ENCODE data around the gene HIVEP2. TPM values are rescaled to one million over a fixed set of nuclear protein-coding genes. Genes with fewer than 3 reads are reported as not detected.

Gene HIVEP2
- total and polyA plus RNA-seq, 2 donors from 2014 or later: 2.4 to 26.0 TPM

DNA sequence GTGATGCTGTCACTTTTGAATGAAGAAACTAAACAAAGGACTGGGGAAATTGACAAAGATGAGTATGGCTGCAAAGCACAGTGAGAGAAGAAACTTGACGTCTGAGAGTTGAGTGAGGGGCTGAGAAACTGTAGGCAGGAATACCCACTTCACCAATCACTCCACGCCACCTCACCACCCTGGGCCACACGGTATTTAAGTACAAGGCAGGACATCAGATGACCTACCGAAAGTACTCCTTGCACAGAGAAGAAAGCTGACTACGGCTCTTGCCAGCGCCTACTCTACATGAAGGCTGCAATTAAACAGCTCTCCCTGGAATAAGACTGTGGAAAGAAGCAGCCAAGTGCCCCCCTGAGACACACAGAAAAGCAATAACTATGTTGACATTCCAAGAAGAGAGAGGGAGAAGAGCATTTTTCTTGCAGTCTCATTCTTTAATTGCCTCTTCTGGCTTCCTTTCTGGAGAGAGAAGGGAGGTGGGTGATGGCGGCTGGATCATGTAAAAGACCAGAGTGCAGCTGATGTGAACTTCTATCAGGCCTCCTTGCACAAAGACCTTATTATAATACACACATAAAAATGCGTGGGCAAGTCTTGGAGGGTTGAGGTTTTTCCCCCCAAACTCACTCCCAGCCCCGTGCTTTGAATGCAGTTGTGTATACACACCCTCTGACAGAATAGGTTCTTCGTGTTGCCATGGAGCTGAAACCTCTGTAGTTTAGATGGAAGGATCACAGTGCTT, 44.6 kb downstream of the HIVEP2 start:
- Histone ChIP-seq H3K27ac (ENCODE audit: low read depth in 2 of 2, low read length in 2 of 2) (no peak overlapping the region), H3K4me3 (ENCODE audit: low read length in 3 of 3) (no peak overlapping the region), H3K9ac (ENCODE audit: low read length in 3 of 3) (no peak overlapping the region), H3K4me1 (ENCODE audit: control insufficient read depth in 2 of 3, insufficient read depth in 2 of 3, low read depth in 1 of 3, low read length in 3 of 3) (peaks cover 0 to 3% (median 0%) of the 10 kb centered on the region in 3 donors), H3K9me3 (ENCODE audit: control insufficient read depth in 2 of 3, insufficient read depth in 1 of 3, low read length in 3 of 3) (no peaks in the 10 kb centered on the region), H3K27me3 (ENCODE audit: control insufficient read depth, insufficient read depth, low read length) (no peaks in the 10 kb centered on the region), H3K36me3 (ENCODE audit: control insufficient read depth in 2 of 3, insufficient read depth in 3 of 3, low read length in 3 of 3) (no peaks in the 10 kb centered on the region)
- FAIRE-seq (no peak), DNase-seq (peak in 2 of 5 donors; percentile 24 to 57)
- intact Hi-C loops (cut with DNase I): no loop called here
- TF ChIP-seq, protein P1, sequence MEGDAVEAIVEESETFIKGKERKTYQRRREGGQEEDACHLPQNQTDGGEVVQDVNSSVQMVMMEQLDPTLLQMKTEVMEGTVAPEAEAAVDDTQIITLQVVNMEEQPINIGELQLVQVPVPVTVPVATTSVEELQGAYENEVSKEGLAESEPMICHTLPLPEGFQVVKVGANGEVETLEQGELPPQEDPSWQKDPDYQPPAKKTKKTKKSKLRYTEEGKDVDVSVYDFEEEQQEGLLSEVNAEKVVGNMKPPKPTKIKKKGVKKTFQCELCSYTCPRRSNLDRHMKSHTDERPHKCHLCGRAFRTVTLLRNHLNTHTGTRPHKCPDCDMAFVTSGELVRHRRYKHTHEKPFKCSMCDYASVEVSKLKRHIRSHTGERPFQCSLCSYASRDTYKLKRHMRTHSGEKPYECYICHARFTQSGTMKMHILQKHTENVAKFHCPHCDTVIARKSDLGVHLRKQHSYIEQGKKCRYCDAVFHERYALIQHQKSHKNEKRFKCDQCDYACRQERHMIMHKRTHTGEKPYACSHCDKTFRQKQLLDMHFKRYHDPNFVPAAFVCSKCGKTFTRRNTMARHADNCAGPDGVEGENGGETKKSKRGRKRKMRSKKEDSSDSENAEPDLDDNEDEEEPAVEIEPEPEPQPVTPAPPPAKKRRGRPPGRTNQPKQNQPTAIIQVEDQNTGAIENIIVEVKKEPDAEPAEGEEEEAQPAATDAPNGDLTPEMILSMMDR (IDR thresholded peaks at IDR 0.05; ENCODE audit: borderline replicate concordance, extremely low read depth, insufficient read depth): no peak

DNA sequence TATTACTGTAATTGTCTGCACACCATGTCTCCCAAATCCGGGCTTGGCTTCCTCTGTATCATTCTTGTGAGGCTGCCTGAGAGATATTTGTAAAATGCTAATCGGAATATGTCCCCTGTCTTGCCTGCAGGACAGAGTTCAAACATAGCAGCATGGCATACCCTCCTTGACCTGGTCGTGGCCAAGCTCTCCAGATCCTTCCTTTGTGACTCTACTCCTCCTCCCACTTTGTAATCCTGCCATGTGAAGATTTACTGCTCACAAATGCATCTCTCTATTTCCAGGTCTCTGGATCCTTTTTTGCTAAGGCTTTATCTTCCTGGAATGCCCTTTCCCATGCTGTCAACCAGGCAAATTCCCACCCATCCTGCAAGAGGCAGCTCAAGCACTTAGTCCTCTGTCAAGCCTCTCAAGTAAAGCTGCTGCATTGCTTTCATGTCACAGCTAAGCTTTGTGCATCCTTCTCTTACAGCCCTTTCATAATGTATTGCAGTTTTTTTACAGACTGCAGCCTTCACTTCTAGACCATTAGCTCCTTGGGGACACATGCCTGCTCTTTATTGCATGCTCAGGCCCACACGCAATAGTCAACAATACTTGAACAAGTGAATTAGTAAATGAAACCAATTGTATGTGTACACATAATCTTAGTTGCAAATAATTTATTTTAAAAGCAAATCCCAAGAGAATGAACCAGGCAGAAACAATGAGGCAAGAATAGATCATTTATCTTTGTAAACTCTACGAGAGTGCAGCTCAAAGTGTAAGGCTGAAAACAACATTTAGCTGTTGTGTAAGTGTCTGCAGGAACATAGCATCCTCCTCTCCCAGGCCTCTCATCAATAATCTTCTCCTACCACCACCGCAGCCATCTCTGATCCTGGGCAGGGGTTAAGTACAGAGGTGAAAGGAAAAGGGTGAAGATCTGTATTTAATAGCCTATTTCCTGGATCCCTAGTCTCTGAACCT, 45.8 kb downstream of the HIVEP2 start:
- DNase-seq (peak in 1 of 5 donors; percentile 18), FAIRE-seq (no peak)
- no peak overlapping the region for H3K27ac ChIP-seq (ENCODE audit: low read depth in 2 of 2, low read length in 2 of 2)
- no peaks in the 10 kb centered on the region for H3K36me3 ChIP-seq (ENCODE audit: control insufficient read depth in 2 of 3, insufficient read depth in 3 of 3, low read length in 3 of 3)
- H3K4me1 ChIP-seq (ENCODE audit: control insufficient read depth in 2 of 3, insufficient read depth in 2 of 3, low read depth in 1 of 3, low read length in 3 of 3): peaks cover 0 to 3% (median 0%) of the 10 kb centered on the region in 3 donors
- intact Hi-C loops (cut with DNase I): no loop called here
- H3K4me3 ChIP-seq (ENCODE audit: low read length in 3 of 3): no peak overlapping the region
- no peak overlapping the region for H3K9ac ChIP-seq (ENCODE audit: low read length in 3 of 3)
- H3K9me3 ChIP-seq (ENCODE audit: control insufficient read depth in 2 of 3, insufficient read depth in 1 of 3, low read length in 3 of 3): no peaks in the 10 kb centered on the region
- TF ChIP-seq, protein P1 (IDR thresholded peaks at IDR 0.05; ENCODE audit: borderline replicate concordance, extremely low read depth, insufficient read depth): no peak
- H3K27me3 ChIP-seq (ENCODE audit: control insufficient read depth, insufficient read depth, low read length): no peaks in the 10 kb centered on the region

DNA sequence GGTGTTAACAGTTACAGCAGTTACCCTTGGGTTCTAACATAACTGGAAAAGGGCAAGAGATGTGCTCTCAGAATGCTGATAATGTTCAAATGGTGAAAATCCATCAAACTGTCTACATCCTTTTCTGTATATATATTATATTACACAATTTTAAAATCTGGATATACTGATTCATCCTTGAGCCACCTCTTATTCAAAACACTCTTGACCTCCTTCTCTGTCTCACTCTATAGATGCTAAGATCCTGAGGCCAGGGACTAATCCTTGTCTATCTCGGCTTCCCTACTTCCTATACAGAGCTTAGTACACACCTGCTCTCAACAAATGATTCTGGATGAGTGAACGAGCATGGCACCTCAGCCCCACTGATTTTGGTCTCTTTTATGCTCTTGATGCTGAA, 47.3 kb downstream of the HIVEP2 start:
- Histone ChIP-seq H3K27ac (ENCODE audit: low read depth in 2 of 2, low read length in 2 of 2) (no peak overlapping the region), H3K36me3 (ENCODE audit: control insufficient read depth in 2 of 3, insufficient read depth in 3 of 3, low read length in 3 of 3) (no peaks in the 10 kb centered on the region), H3K9ac (ENCODE audit: low read length in 3 of 3) (no peak overlapping the region), H3K27me3 (ENCODE audit: control insufficient read depth, insufficient read depth, low read length) (no peaks in the 10 kb centered on the region), H3K4me3 (ENCODE audit: low read length in 3 of 3) (no peak overlapping the region), H3K4me1 (ENCODE audit: control insufficient read depth in 2 of 3, insufficient read depth in 2 of 3, low read depth in 1 of 3, low read length in 3 of 3) (peaks cover 0 to 3% (median 0%) of the 10 kb centered on the region in 3 donors), H3K9me3 (ENCODE audit: control insufficient read depth in 2 of 3, insufficient read depth in 1 of 3, low read length in 3 of 3) (no peaks in the 10 kb centered on the region)
- FAIRE-seq (no peak), DNase-seq (no peak)
- TF ChIP-seq, protein P1 (IDR thresholded peaks at IDR 0.05; ENCODE audit: borderline replicate concordance, extremely low read depth, insufficient read depth): no peak
- intact Hi-C loops (cut with DNase I): no loop called here
